HCT116 (cell line): Measurements from ENCODE around the gene CPSF4L. TPM values are rescaled to one million over a fixed set of nuclear protein-coding genes. Genes with fewer than 3 reads are reported as not detected.

Experiments used
- ATAC-seq: fragments of 200-7000 bp; cut with Tn5 transposase; 2 replicates; pipeline ENCODE4 v1.9.1; 2020; ENCODE audit warnings: mild to moderate bottlenecking, moderate library complexity
- BruUV-seq: library from RNA; stranded (reverse); fragments of 400-500 nt; replicated peaks from 2 replicates; lab custom pipeline; 2021; lab: Mats Ljungman, UMichigan
- CTCF ChIA-PET: fragments of 300-600 bp; sonication (Branson Sonifier 250); formaldehyde crosslinking; loops from one replicate; lab custom pipeline; 2021; ENCODE audit warnings: antibody characterized with exemption; lab: Charles Lee
- POLR2A ChIA-PET: fragments of 300-600, 350-600 bp; sonication (Branson Sonifier 250); formaldehyde crosslinking; loops from one replicate; lab custom pipeline; 2021; ENCODE audit warnings: antibody characterized with exemption; lab: Charles Lee
- RAD21 ChIA-PET, 2 experiments: fragments of 300-600 bp; sonication (Branson Sonifier 250); formaldehyde crosslinking; loops; one replicate each; lab custom pipeline; 2023; ENCODE audit warnings: low total read pairs in 2 of 2; ENCODE audit not compliant: uncharacterized antibody in 2 of 2, unreplicated experiment in 2 of 2, low non-redundant PET in 1 of 2; lab: Charles Lee
- DNase-seq: peaks from one replicate; pipeline ENCODE4 v3.0.0-alpha.2; 2010; ENCODE audit warnings: low read depth, low spot score
- H2AFZ ChIP-seq: fragments of 200-600 bp; shearing (Covaris generic), sonication (generic); 2 replicates; pipeline ENCODE4 v1.6.1; 2017; ENCODE audit warnings: low read depth, mixed run types, mixed read lengths, antibody characterized with exemption, low read length; ENCODE audit not compliant: poor library complexity, severe bottlenecking
- H3K27ac ChIP-seq: 2 replicates; pipeline ENCODE4 v1.5.1; 2012; ENCODE audit warnings: low read depth, low read length
- H3K27me3 ChIP-seq: fragments of 200-600 bp; sonication (generic); 2 replicates; pipeline ENCODE4 v1.6.1; 2016; ENCODE audit warnings: mixed run types, low read length, mixed read lengths; ENCODE audit not compliant: insufficient read depth
- H3K36me3 ChIP-seq, 2 experiments: fragments of 200-500 bp in 1 of 2; fragments of 200-600 bp in 1 of 2; sonication (Bioruptor generic) in 1 of 2; sonication (generic) in 1 of 2; 2 replicates each; pipeline versions ENCODE4 v1.5.1 to v1.6.1; 2014 to 2016; ENCODE audit warnings: low read length in 2 of 2, inconsistent platforms in 1 of 2, mixed read lengths in 1 of 2, mixed run types in 1 of 2; ENCODE audit not compliant: insufficient read depth in 2 of 2, control insufficient read depth in 1 of 2
- H3K4me1 ChIP-seq, 2 experiments: fragments of 200-600 bp in 1 of 2; sonication (generic) in 1 of 2; 2 replicates each; pipeline versions ENCODE4 v1.5.1 to v1.6.1; 2012 to 2017; ENCODE audit warnings: low read length in 2 of 2, inconsistent platforms in 1 of 2, mild to moderate bottlenecking in 1 of 2, mixed read lengths in 1 of 2, mixed run types in 1 of 2, moderate library complexity in 1 of 2; ENCODE audit not compliant: insufficient read depth in 2 of 2, control insufficient read depth in 1 of 2
- H3K4me2 ChIP-seq: fragments of 200-600 bp; sonication (generic); 2 replicates; pipeline ENCODE4 v1.6.1; 2017; ENCODE audit warnings: mixed run types, low read length, mixed read lengths
- H3K4me3 ChIP-seq, 2 experiments: fragments of 200-600 bp in 1 of 2; sonication (generic) in 1 of 2; replicated peaks in 1 of 2; 2 replicates each; pipeline ENCODE4 v1.5.1; 2011 to 2016; ENCODE audit warnings: low read length in 2 of 2, control low read depth in 1 of 2, low read depth in 1 of 2, mild to moderate bottlenecking in 1 of 2, mixed read lengths in 1 of 2, mixed run types in 1 of 2
- H3K79me2 ChIP-seq: fragments of 200-600 bp; sonication (generic); 2 replicates; pipeline ENCODE4 v1.6.1; 2017; ENCODE audit warnings: mild to moderate bottlenecking, mixed run types, low read length, moderate library complexity, mixed read lengths; ENCODE audit not compliant: insufficient read depth
- H3K9ac ChIP-seq: fragments of 200-600 bp; sonication (generic); 2 replicates; pipeline ENCODE4 v1.6.1; 2016; ENCODE audit warnings: low read length, mixed read lengths
- H3K9me2 ChIP-seq: fragments of 200-600 bp; sonication (generic), shearing (Covaris generic); 2 replicates; pipeline ENCODE4 v1.6.1; 2017; ENCODE audit warnings: mixed run types, mild to moderate bottlenecking, moderate library complexity; ENCODE audit not compliant: insufficient read depth
- H3K9me3 ChIP-seq, 2 experiments: fragments of 200-500 bp in 1 of 2; fragments of 200-600 bp in 1 of 2; sonication (Bioruptor generic) in 1 of 2; sonication (generic) in 1 of 2; 2 replicates each; pipeline ENCODE4 v1.6.1; 2014 to 2017; ENCODE audit warnings: low read length in 2 of 2, mixed read lengths in 2 of 2, inconsistent platforms in 1 of 2, low read depth in 1 of 2, mild to moderate bottlenecking in 1 of 2, mixed run types in 1 of 2, moderate library complexity in 1 of 2; ENCODE audit not compliant: control insufficient read depth in 1 of 2, insufficient read depth in 1 of 2
- H4K20me1 ChIP-seq: fragments of 200-600 bp; sonication (generic), shearing (Covaris generic); 2 replicates; pipeline ENCODE4 v1.6.1; 2017; ENCODE audit warnings: mixed run types, mild to moderate bottlenecking, moderate library complexity; ENCODE audit not compliant: insufficient read depth
- CBX3 ChIP-seq: IDR thresholded peaks from 2 replicates; pipeline ENCODE4 v1.6.1; 2012; ENCODE audit warnings: low read depth
- CTCF ChIP-seq, 3 experiments: fragments of 200-600 bp in 1 of 3; sonication (generic) in 1 of 3; IDR thresholded peaks in 2 of 3; conservative IDR thresholded peaks in 1 of 3; 2 replicates each; pipeline ENCODE4 v1.5.1; 2012 to 2017; ENCODE audit warnings: low read depth in 2 of 3, low read length in 2 of 3, antibody characterized with exemption in 1 of 3, borderline replicate concordance in 1 of 3, control low read depth in 1 of 3, mild to moderate bottlenecking in 1 of 3, mixed read lengths in 1 of 3, mixed run types in 1 of 3, moderate library complexity in 1 of 3; ENCODE audit not compliant: insufficient read depth in 1 of 3
- EGR1 ChIP-seq: IDR thresholded peaks from 2 replicates; pipeline ENCODE4 v1.6.1; 2012; ENCODE audit warnings: low read depth
- ELF1 ChIP-seq: IDR thresholded peaks from 2 replicates; pipeline ENCODE4 v1.6.1; 2012; ENCODE audit warnings: low read depth, borderline replicate concordance
- EZH2phosphoT487 ChIP-seq: fragments of 200-600 bp; IDR thresholded peaks from 2 replicates; pipeline ENCODE4 v1.6.1; 2018; ENCODE audit warnings: antibody characterized with exemption, borderline replicate concordance
- FOSL1 ChIP-seq: IDR thresholded peaks from 2 replicates; pipeline ENCODE4 v1.6.1; 2012; ENCODE audit warnings: low read depth
- MAX ChIP-seq: IDR thresholded peaks from 2 replicates; pipeline ENCODE4 v1.6.1; 2012
- POLR2A ChIP-seq: IDR thresholded peaks from 2 replicates; pipeline ENCODE4 v1.7.0; 2011; ENCODE audit warnings: borderline replicate concordance; ENCODE audit not compliant: insufficient read depth, insufficient read length; ENCODE audit errors: extremely low read depth
- POLR2AphosphoS5 ChIP-seq: IDR thresholded peaks from 2 replicates; pipeline ENCODE4 v1.6.1; 2011; ENCODE audit warnings: mild to moderate bottlenecking, low read depth, low read length, moderate library complexity
- RAD21 ChIP-seq: IDR thresholded peaks from 2 replicates; pipeline ENCODE4 v1.6.1; 2012; ENCODE audit warnings: low read depth, mild to moderate bottlenecking
- REST ChIP-seq: IDR thresholded peaks from 2 replicates; pipeline ENCODE4 v1.6.1; 2012; ENCODE audit warnings: low read depth
- SRF ChIP-seq: IDR thresholded peaks from 2 replicates; pipeline ENCODE4 v1.6.1; 2012; ENCODE audit warnings: low read depth
- YY1 ChIP-seq: IDR thresholded peaks from 2 replicates; pipeline ENCODE4 v1.6.1; 2011; ENCODE audit warnings: low read length, low read depth, moderate library complexity, mild to moderate bottlenecking; ENCODE audit not compliant: insufficient replicate concordance; ENCODE audit errors: extremely low read depth
- ZBTB33 ChIP-seq: IDR thresholded peaks from 2 replicates; pipeline ENCODE4 v1.6.1; 2011; ENCODE audit warnings: mild to moderate bottlenecking, low read length, moderate library complexity; ENCODE audit not compliant: insufficient replicate concordance; ENCODE audit errors: extremely low read depth
- ZNF274 ChIP-seq: fragments of 200-500 bp; sonication (Bioruptor generic); IDR thresholded peaks from 2 replicates; pipeline ENCODE4 v1.6.1; 2014; ENCODE audit warnings: mild to moderate bottlenecking, low read depth, low read length, inconsistent platforms
- intact Hi-C: fragments of 100-400 bp; cut with micrococcal nuclease; formaldehyde crosslinking; loops from 2 replicates; pipeline ENCODE4 v1.10.0; 2022
- total RNA-seq: library from RNA; stranded (reverse); gene quantifications from one replicate; pipeline ENCODE4 v1.2.1, GENCODE V29; 2021; ENCODE audit not compliant: unreplicated experiment

Gene CPSF4L
- total RNA-seq, 1 experiment from 2014 or later: not detected

GRCh38 chr17:73281928-73282327 is 20.2 kb upstream of the CPSF4L start:
- Histone ChIP-seq H3K36me3 (peaks cover 8 to 28% of the 10 kb centered on the region in 2 experiments; a peak in 3 of 4 replicates), H2AFZ (no peak overlapping the region), H3K9ac (no peak overlapping the region), H3K27ac (no peak overlapping the region), H3K79me2 (peaks cover 6% of the 10 kb centered on the region; the same call in 1 of the 2 replicates), H3K4me3 (no peak overlapping the region), H3K9me2 (no peaks in the 10 kb centered on the region), H3K4me1 (peaks cover 14 to 19% of the 10 kb centered on the region in 2 experiments; a peak in 3 of 4 replicates), H3K4me2 (no peak overlapping the region), H3K9me3 (no peaks in the 10 kb centered on the region), H3K27me3 (no peaks in the 10 kb centered on the region), H4K20me1 (no peaks in the 10 kb centered on the region)
- ATAC-seq (no peak), DNase-seq (no peak)
- POLR2A ChIA-PET: interaction anchor here (1.5 kb wide), 2 partner anchors 8 to 10 kb away, joined by 3 to 4 read pairs; no protein-coding TSS in a partner anchor
- no TSS peak for BruUV-seq
- intact Hi-C loops: no loop called here
- no peak for TF ChIP-seq POLR2A
- TF ChIP-seq ZNF274: no peak
- TF ChIP-seq REST: no peak
- TF ChIP-seq CBX3: no peak
- no peak for TF ChIP-seq CTCF (IDR thresholded peaks at IDR 0.05 in 2 of 3, conservative IDR thresholded peaks at IDR 0.05 in 1 of 3; ENCODE audit: borderline replicate concordance in 1 of 3, insufficient read depth in 1 of 3, low read depth in 2 of 3, low read length in 2 of 3)
- TF ChIP-seq SRF: no peak
- no peak for TF ChIP-seq EZH2phosphoT487
- no peak for TF ChIP-seq ZBTB33
- TF ChIP-seq MAX: no peak
- TF ChIP-seq FOSL1: no peak
- no peak for TF ChIP-seq ELF1
- no peak for TF ChIP-seq RAD21
- no peak for TF ChIP-seq POLR2AphosphoS5
- no peak for TF ChIP-seq EGR1
- TF ChIP-seq YY1: no peak
- RAD21 ChIA-PET: interaction anchor here in 1 of 2 experiments (0.8 kb wide), 1 partner anchor 88 kb away, joined by 3 read pairs; no protein-coding TSS in a partner anchor
- CTCF ChIA-PET: no interaction called here
